PC-9 (cell line): Measurements from ENCODE around the gene RORC. TPM values are rescaled to one million over a fixed set of nuclear protein-coding genes. Genes with fewer than 3 reads are reported as not detected.

Experiments
- BruUV-seq: library from RNA; stranded (reverse); fragments of 400-500 nt; replicated peaks from 2 replicates; lab custom pipeline; 2021; lab: Mats Ljungman, UMichigan
- CTCF ChIA-PET: fragments of 300-600 bp; sonication (Branson Sonifier 250); formaldehyde crosslinking; loops from one replicate; lab custom pipeline; 2022; ENCODE audit warnings: antibody characterized with exemption; lab: Charles Lee
- POLR2A ChIA-PET: fragments of 300-600 bp; sonication (Branson Sonifier 250); formaldehyde crosslinking; loops from one replicate; lab custom pipeline; 2022; ENCODE audit warnings: antibody characterized with exemption; ENCODE audit not compliant: unreplicated experiment; lab: Charles Lee
- DNase-seq, 2 experiments: peaks; one replicate each; pipeline versions ENCODE4 v3.0.0 to v3.0.0-alpha.2; 2015 to 2022; ENCODE audit warnings: mixed read lengths in 1 of 2
- H2AFZ ChIP-seq: fragments of 200-600 bp; sonication (generic); 2 replicates; pipeline ENCODE4 v1.8.1; 2017; ENCODE audit warnings: antibody characterized with exemption
- H3F3A ChIP-seq: fragments of 200-600 bp; sonication (generic); 2 replicates; pipeline ENCODE4 v1.8.1; 2017; ENCODE audit warnings: antibody characterized with exemption, mild to moderate bottlenecking, low read depth; ENCODE audit not compliant: insufficient read depth
- H3K27ac ChIP-seq: fragments of 200-600 bp; sonication (generic); 2 replicates; pipeline ENCODE4 v1.6.1; 2016; ENCODE audit warnings: mixed run types
- H3K27me3 ChIP-seq: fragments of 200-600 bp; sonication (generic); 2 replicates; pipeline ENCODE4 v1.6.1; 2016; ENCODE audit warnings: low read depth, mixed run types; ENCODE audit not compliant: insufficient read depth
- H3K36me3 ChIP-seq: fragments of 200-600 bp; sonication (generic); 2 replicates; pipeline ENCODE4 v1.6.1; 2016; ENCODE audit warnings: low read depth, mixed run types
- H3K4me1 ChIP-seq: fragments of 200-600 bp; sonication (generic); replicated peaks from 2 replicates; pipeline ENCODE4 v1.6.1; 2016; ENCODE audit warnings: mixed run types; ENCODE audit not compliant: insufficient read depth
- H3K4me2 ChIP-seq: fragments of 200-600 bp; sonication (generic); 2 replicates; pipeline ENCODE4 v1.6.1; 2017; ENCODE audit warnings: mixed run types
- H3K4me3 ChIP-seq: fragments of 200-600 bp; sonication (generic); 2 replicates; pipeline ENCODE4 v1.6.1; 2016; ENCODE audit warnings: mixed run types
- H3K79me2 ChIP-seq: fragments of 200-600 bp; sonication (generic); 2 replicates; pipeline ENCODE4 v1.6.1; 2017; ENCODE audit warnings: low read depth, mixed run types
- H3K9me2 ChIP-seq: fragments of 200-600 bp; sonication (generic); 2 replicates; pipeline ENCODE4 v1.8.1; 2017; ENCODE audit warnings: mild to moderate bottlenecking; ENCODE audit not compliant: insufficient read depth
- H3K9me3 ChIP-seq: fragments of 200-600 bp; sonication (generic); 2 replicates; pipeline ENCODE4 v1.8.1; 2016; ENCODE audit warnings: low read depth; ENCODE audit not compliant: insufficient read depth
- H4K20me1 ChIP-seq: fragments of 200-600 bp; sonication (generic); 2 replicates; pipeline ENCODE4 v1.8.1; 2017; ENCODE audit not compliant: insufficient read depth
- EZH2 ChIP-seq: fragments of 200-600 bp; sonication (generic); IDR thresholded peaks from 2 replicates; pipeline ENCODE4 v1.8.0; 2017; ENCODE audit warnings: antibody characterized with exemption, low read depth
- intact Hi-C: fragments of 100-400 bp; cut with micrococcal nuclease; formaldehyde crosslinking; loops from one replicate; pipeline ENCODE4 v1.10.0; 2022; ENCODE audit not compliant: unreplicated experiment
- total RNA-seq: library from RNA; stranded (reverse); gene quantifications from 2 replicates; pipeline ENCODE4 v1.2.3, GENCODE V29; 2021
- TF ChIP-seq, protein P1 (sequence below): fragments of 200-600 bp; sonication (generic); conservative IDR thresholded peaks from 2 replicates; pipeline ENCODE4 v1.6.1; 2017; ENCODE audit warnings: mixed run types, antibody characterized with exemption, mild to moderate bottlenecking, moderate library complexity

RORC gene
- total RNA-seq, 1 experiment from 2014 or later = 0.35 TPM

- intact Hi-C loops = loop anchor here (10.0 kb wide), 1 partner anchor 549 kb away; the partner anchor contains the start of gene ZNF687
- no peak for TF ChIP-seq EZH2
- H3K4me1 ChIP-seq = peaks cover 43% of the 10 kb centered on the region
- CTCF ChIA-PET = interaction anchor here (1.1 kb wide), 1 partner anchor 734 kb away, joined by 3 read pairs; no protein-coding TSS in a partner anchor
- no peak overlapping the region for H3K27ac ChIP-seq
- no peaks in the 10 kb centered on the region for H3K9me2 ChIP-seq
- no peaks in the 10 kb centered on the region for H4K20me1 ChIP-seq
- POLR2A ChIA-PET = no interaction called here
- H3K4me2 ChIP-seq = no peak overlapping the region
- H2AFZ ChIP-seq = no peak overlapping the region
- no peaks in the 10 kb centered on the region for H3K27me3 ChIP-seq
- no TSS peak for BruUV-seq
- H3K4me3 ChIP-seq = no peak overlapping the region
- no peak for DNase-seq
- no peaks in the 10 kb centered on the region for H3K9me3 ChIP-seq
- H3K79me2 ChIP-seq = 0 out of 2 replicates have a peak, but pooled peaks cover 5% of the 10 kb centered on the region
- no peaks in the 10 kb centered on the region for H3K36me3 ChIP-seq
- peaks cover 15% of the 10 kb centered on the region for H3F3A ChIP-seq
Measured at GRCh38 chr1:151834239-151834638, 2.6 kb upstream of the RORC start.

DNA sequence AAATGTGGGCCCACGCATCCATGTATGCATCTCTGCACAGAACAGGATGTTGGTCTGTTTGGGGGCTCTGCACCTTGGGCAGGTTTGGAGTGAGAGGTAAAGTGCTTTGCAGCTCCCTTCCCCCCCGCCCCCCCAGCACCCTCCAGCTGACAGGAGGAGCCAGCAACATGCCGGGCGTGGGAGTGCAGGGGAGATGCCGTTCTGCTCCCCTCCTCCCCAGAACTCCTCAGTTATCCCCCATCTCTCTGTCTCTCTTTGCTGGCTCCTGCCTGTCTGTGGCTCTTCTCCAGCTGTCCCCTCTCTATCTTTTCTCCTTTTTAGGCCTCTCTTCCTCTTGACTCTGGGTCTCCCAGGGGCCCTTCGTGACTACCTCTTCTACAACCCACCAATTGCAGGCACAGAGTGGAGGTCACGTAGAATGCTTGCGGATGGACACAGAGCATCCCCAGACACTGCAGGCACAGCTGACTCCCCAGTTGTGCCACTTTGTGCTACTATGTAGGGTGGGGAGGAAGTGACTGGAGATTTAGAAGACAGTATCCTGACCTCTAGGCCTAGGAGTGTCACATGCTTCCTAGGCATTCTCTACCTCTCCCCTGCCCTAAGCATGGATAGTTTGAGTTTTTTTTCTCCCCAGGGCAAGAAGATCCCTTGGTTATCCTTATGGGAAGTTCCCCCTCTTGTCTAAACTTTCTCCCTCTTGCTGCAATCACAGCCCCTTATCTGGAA lies 1.7 kb upstream of the RORC start:
- no peak for TF ChIP-seq EZH2
- TF ChIP-seq, protein P1, sequence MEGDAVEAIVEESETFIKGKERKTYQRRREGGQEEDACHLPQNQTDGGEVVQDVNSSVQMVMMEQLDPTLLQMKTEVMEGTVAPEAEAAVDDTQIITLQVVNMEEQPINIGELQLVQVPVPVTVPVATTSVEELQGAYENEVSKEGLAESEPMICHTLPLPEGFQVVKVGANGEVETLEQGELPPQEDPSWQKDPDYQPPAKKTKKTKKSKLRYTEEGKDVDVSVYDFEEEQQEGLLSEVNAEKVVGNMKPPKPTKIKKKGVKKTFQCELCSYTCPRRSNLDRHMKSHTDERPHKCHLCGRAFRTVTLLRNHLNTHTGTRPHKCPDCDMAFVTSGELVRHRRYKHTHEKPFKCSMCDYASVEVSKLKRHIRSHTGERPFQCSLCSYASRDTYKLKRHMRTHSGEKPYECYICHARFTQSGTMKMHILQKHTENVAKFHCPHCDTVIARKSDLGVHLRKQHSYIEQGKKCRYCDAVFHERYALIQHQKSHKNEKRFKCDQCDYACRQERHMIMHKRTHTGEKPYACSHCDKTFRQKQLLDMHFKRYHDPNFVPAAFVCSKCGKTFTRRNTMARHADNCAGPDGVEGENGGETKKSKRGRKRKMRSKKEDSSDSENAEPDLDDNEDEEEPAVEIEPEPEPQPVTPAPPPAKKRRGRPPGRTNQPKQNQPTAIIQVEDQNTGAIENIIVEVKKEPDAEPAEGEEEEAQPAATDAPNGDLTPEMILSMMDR = no peak
- BruUV-seq = no TSS peak
- peaks cover 10% of the 10 kb centered on the region for H3F3A ChIP-seq
- peak in 1 of 2 experiments; percentile 5 for DNase-seq
- no peak overlapping the region for H3K4me2 ChIP-seq
- H3K4me3 ChIP-seq = no peak overlapping the region
- ChIA-PET CTCF (no interaction called here), POLR2A (no interaction called here)
- intact Hi-C loops = loop anchor here (10.0 kb wide), 1 partner anchor 549 kb away; the partner anchor contains the start of gene ZNF687
- no peaks in the 10 kb centered on the region for H3K27me3 ChIP-seq
- no peaks in the 10 kb centered on the region for H3K9me3 ChIP-seq
- H3K79me2 ChIP-seq = 0 out of 2 replicates have a peak, but pooled peaks cover 5% of the 10 kb centered on the region
- H3K36me3 ChIP-seq = no peaks in the 10 kb centered on the region
- H3K4me1 ChIP-seq = peaks cover 46% of the 10 kb centered on the region
- no peaks in the 10 kb centered on the region for H3K9me2 ChIP-seq
- no peak overlapping the region for H2AFZ ChIP-seq
- H4K20me1 ChIP-seq = no peaks in the 10 kb centered on the region
- no peak overlapping the region for H3K27ac ChIP-seq

- ChIA-PET CTCF (no interaction called here), POLR2A (no interaction called here)
- H4K20me1 ChIP-seq = no peaks in the 10 kb centered on the region
- H3K27me3 ChIP-seq = no peaks in the 10 kb centered on the region
- H3K4me3 ChIP-seq = no peak overlapping the region
- H3F3A ChIP-seq = peaks cover 10% of the 10 kb centered on the region
- 0 out of 2 replicates have a peak, but pooled peaks cover under 1% of the 10 kb centered on the region for H3K79me2 ChIP-seq
- peaks cover 41% of the 10 kb centered on the region for H3K4me1 ChIP-seq
- no peaks in the 10 kb centered on the region for H3K9me3 ChIP-seq
- intact Hi-C loops = loop anchor here (10.0 kb wide), 1 partner anchor 548 kb away; the partner anchor contains the start of gene ZNF687
- BruUV-seq = no TSS peak
- peak in 1 of 2 experiments; percentile 46 for DNase-seq
- no peak overlapping the region for H2AFZ ChIP-seq
- no peak overlapping the region for H3K27ac ChIP-seq
- H3K9me2 ChIP-seq = no peaks in the 10 kb centered on the region
- TF ChIP-seq, protein P1 = no peak
- TF ChIP-seq EZH2 = no peak
- no peaks in the 10 kb centered on the region for H3K36me3 ChIP-seq
- no peak overlapping the region for H3K4me2 ChIP-seq
Measured at GRCh38 chr1:151832318-151832980, 847 bp upstream of the RORC start.
